GM12892 (cell line): ENCODE results near the gene CDC42BPG.

Experiments used
- POLR2A ChIP-seq: IDR thresholded peaks from 2 replicates; pipeline ENCODE4 v1.6.1; 2011; ENCODE audit warnings: low read depth, low read length, control low read depth
- POLR2AphosphoS5 ChIP-seq: IDR thresholded peaks from 2 replicates; pipeline ENCODE4 v1.6.1; 2011; ENCODE audit warnings: low read depth, low read length, control low read depth
- TAF1 ChIP-seq: IDR thresholded peaks from 2 replicates; pipeline ENCODE4 v1.6.1; 2011; ENCODE audit warnings: low read depth, mild to moderate bottlenecking, control low read depth, low read length, borderline replicate concordance

DNA sequence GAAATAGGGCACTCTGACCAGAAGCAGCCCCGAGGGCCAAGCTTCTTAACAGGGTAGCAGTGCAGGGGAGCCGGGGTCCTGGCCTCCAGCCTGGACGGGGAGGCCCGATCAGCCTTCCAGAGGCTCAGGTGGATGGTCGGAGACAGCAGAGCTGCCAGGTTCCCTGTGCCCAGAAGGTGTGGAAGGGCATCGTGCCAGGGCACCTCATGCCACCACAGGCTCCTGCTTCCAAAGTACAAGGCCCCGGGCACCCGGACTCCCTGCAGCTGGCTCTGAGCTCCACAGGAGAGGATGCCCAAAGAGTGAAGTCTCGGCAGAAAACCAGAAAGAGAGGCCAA is 19.7 kb upstream of the CDC42BPG start:
- TF ChIP-seq POLR2AphosphoS5 (no peak), TAF1 (no peak), POLR2A (no peak)
